Ovary (tissue), 3 donors: ENCODE results near the gene TRAK1.

Experiments used
- POLR2A ChIP-seq: fragments of 450-650 bp; IDR thresholded peaks from one replicate; pipeline ENCODE4 v1.6.1; 2017; ENCODE audit warnings: antibody characterized with exemption, mild to moderate bottlenecking, moderate library complexity
- TF ChIP-seq, protein P1 (sequence below), 3 donors: fragments of 450-650 bp in 2 of 3; fragments of 200-600 bp in 1 of 3; IDR thresholded peaks; one replicate each; pipeline versions ENCODE4 v1.5.1 to v1.8.0; 2016 to 2022; ENCODE audit warnings: antibody characterized with exemption in 3 of 3, mild to moderate bottlenecking in 1 of 3
- donor health status: DM: no; HTN: no; CAD: no.

- TF ChIP-seq, protein P1, sequence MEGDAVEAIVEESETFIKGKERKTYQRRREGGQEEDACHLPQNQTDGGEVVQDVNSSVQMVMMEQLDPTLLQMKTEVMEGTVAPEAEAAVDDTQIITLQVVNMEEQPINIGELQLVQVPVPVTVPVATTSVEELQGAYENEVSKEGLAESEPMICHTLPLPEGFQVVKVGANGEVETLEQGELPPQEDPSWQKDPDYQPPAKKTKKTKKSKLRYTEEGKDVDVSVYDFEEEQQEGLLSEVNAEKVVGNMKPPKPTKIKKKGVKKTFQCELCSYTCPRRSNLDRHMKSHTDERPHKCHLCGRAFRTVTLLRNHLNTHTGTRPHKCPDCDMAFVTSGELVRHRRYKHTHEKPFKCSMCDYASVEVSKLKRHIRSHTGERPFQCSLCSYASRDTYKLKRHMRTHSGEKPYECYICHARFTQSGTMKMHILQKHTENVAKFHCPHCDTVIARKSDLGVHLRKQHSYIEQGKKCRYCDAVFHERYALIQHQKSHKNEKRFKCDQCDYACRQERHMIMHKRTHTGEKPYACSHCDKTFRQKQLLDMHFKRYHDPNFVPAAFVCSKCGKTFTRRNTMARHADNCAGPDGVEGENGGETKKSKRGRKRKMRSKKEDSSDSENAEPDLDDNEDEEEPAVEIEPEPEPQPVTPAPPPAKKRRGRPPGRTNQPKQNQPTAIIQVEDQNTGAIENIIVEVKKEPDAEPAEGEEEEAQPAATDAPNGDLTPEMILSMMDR (IDR thresholded peaks at IDR 0.05), result no peak
- TF ChIP-seq POLR2A, result no peak
These were observed 119.6 kb downstream of the TRAK1 start for GRCh38 chr3:42210726-42211125.
